Heart left ventricle (tissue), 16 donors: Measurements from ENCODE around the gene UCN3. TPM values are rescaled to one million over a fixed set of nuclear protein-coding genes. Genes with fewer than 3 reads are reported as not detected.

Source experiments
- ATAC-seq, 4 donors: fragments of 200-7000 bp; cut with Tn5 transposase; one replicate each; pipeline ENCODE4 v1.9.1; 2020 to 2022; ENCODE audit warnings: moderate library complexity in 4 of 4, mild to moderate bottlenecking in 3 of 4, moderate number of reproducible peaks in 1 of 4
- DNase-seq, 5 donors: peaks; one replicate each; pipeline ENCODE4 v3.0.0-alpha.2; 2020
- H3K27ac ChIP-seq, 12 donors: fragments of 200-600 bp; sonication (generic) in 4 of 12; one replicate each; pipeline versions ENCODE4 v1.5.0 to v1.8.0; 2016 to 2022; ENCODE audit warnings: mild to moderate bottlenecking in 2 of 12
- H3K27me3 ChIP-seq, 9 donors: fragments of 200-600 bp; sonication (generic) in 2 of 9; one replicate each; pipeline versions ENCODE4 v1.5.1 to v1.8.0; 2016 to 2022; ENCODE audit warnings: mild to moderate bottlenecking in 3 of 9
- H3K36me3 ChIP-seq, 9 donors: fragments of 200-600 bp; sonication (generic) in 2 of 9; one replicate each; pipeline versions ENCODE4 v1.5.0 to v1.8.0; 2018 to 2022; ENCODE audit warnings: mild to moderate bottlenecking in 2 of 9
- H3K4me1 ChIP-seq, 12 donors: fragments of 200-600 bp; sonication (generic) in 4 of 12; one replicate each; pipeline versions ENCODE4 v1.5.0 to v1.8.0; 2016 to 2022; ENCODE audit warnings: mild to moderate bottlenecking in 3 of 12
- H3K4me3 ChIP-seq, 12 donors: fragments of 200-600 bp; sonication (generic) in 4 of 12; one replicate each; pipeline versions ENCODE4 v1.5.0 to v1.8.0; 2017 to 2022; ENCODE audit warnings: mild to moderate bottlenecking in 9 of 12, moderate library complexity in 4 of 12
- H3K9me3 ChIP-seq, 12 donors: fragments of 200-600 bp; sonication (generic) in 4 of 12; one replicate each; pipeline versions ENCODE4 v1.5.0 to v1.8.0; 2016 to 2022; ENCODE audit warnings: mild to moderate bottlenecking in 1 of 12
- POLR2A ChIP-seq, 2 donors: fragments of 450-650 bp; IDR thresholded peaks; one replicate each; pipeline ENCODE4 v1.6.1; 2017; ENCODE audit warnings: antibody characterized with exemption in 2 of 2, mild to moderate bottlenecking in 2 of 2, moderate library complexity in 2 of 2
- WGBS, 4 donors: extraction: QIAGEN DNeasy Blood & Tissue Kit in 2 of 4; methylation state at CpG; one replicate each; pipeline versions ENCODE4 v1.1.5 to v1.1.7; 2013 to 2018; 5-methylcytosine and 5-hydroxymethylcytosine counted together
- intact Hi-C, 10 donors: fragments of 100-400 bp; cut with DNase I; formaldehyde crosslinking; loops; one replicate each; pipeline versions ENCODE4 v1.11.1 to v1.14.2; 2022
- polyA plus RNA-seq, 2 donors: library from polyadenylated mRNA; stranded (reverse); fragments of 200-250 nt; gene quantifications; one replicate each; pipeline ENCODE4 v1.2.3, GENCODE V29; 2013
- total RNA-seq, 9 donors: library from RNA; depleted of rRNA in 2 of 9; stranded (reverse); fragments of >200 nt in 2 of 9; fragmentation: NEBNext Ultra II Directional in 3 of 9; extraction: Animal tissue kit (Norgen Biotek cat#: 25700) in 3 of 9; gene quantifications; one replicate each; pipeline versions ENCODE4 v1.1.0 to v1.2.4, GENCODE V29; 2016 to 2023
- TF ChIP-seq, protein P1 (sequence below), 12 donors: fragments of 200-600 bp; sonication (generic) in 4 of 12; IDR thresholded peaks; one replicate each; pipeline versions ENCODE4 v1.5.0 to v1.8.0; 2018 to 2022; ENCODE audit warnings: antibody characterized with exemption in 12 of 12, mild to moderate bottlenecking in 5 of 12
- donor health status: ischemic (EF 13 %, LVEDD 7.1; RV severe dilation, severe dysfunction).
- donor health status: healthy with polysubstance abuse.
- donor health status: DM: no; HTN: yes; CAD: no.
- donor health status: DM: no; HTN: no; CAD: no.
- donor health status: ischemic (EF 25% LVEDD 6.9; RV normal size, moderate dysfunction).
- donor health status: ischemic (EF 25% LVEDD 5.7; RV mildly dilated, moderate dysfunction).
- donor health status: healthy.
- donor health status: DM: yes; HTN: yes; CAD: no.
- donor health status: ischemic (EF 35%, LVEDD 5.7; RV mildly dilated, moderate dysfunction).
- donor health status: nonischemic (EF 11% LVEDD 7.7; RV severe dilation, severe dysfunction).
- donor health status: DM: yes; HTN: yes; CAD: no.
- donor health status: PGD.
- donor health status: ischemic (EF 29% LVEDD 5.4; RV normal size, mild dysfunction).
- donor health status: nonischemic (EF 23%, LVEDD 6.1; RV moderate dilation, normal function).

Gene UCN3
- total and polyA plus RNA-seq, 11 donors, result not detected

DNA sequence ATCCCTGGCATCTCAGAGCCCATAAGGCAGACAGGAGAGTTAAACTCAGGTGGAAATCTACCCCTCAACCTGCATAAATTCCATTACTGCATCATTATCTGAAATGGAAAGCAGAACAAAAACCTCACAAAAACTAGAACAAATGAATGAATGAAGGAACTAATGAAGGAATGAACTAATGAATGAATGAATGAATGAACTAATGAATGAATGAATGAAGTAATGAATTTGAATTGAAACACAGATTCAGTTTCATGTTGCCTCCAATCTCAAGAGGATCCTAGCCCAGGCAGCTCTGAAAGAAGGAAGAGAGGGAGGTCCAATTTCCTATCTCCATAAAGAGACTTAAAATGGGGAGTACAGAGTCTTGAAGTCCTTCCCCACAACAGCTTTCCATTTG is 1.9 kb upstream of the UCN3 start:
- ATAC-seq (no peak), DNase-seq (no peak)
- no peak overlapping the region for H3K27ac ChIP-seq
- H3K27me3 ChIP-seq, result peaks cover 0 to 51% (median 6%) of the 10 kb centered on the region in 9 donors
- intact Hi-C loops, result no loop called here
- H3K4me1 ChIP-seq, result no peaks in the 10 kb centered on the region
- H3K9me3 ChIP-seq, result peaks cover 0 to 3% (median 0%) of the 10 kb centered on the region in 12 donors
- no peaks in the 10 kb centered on the region for H3K36me3 ChIP-seq
- TF ChIP-seq, protein P1, sequence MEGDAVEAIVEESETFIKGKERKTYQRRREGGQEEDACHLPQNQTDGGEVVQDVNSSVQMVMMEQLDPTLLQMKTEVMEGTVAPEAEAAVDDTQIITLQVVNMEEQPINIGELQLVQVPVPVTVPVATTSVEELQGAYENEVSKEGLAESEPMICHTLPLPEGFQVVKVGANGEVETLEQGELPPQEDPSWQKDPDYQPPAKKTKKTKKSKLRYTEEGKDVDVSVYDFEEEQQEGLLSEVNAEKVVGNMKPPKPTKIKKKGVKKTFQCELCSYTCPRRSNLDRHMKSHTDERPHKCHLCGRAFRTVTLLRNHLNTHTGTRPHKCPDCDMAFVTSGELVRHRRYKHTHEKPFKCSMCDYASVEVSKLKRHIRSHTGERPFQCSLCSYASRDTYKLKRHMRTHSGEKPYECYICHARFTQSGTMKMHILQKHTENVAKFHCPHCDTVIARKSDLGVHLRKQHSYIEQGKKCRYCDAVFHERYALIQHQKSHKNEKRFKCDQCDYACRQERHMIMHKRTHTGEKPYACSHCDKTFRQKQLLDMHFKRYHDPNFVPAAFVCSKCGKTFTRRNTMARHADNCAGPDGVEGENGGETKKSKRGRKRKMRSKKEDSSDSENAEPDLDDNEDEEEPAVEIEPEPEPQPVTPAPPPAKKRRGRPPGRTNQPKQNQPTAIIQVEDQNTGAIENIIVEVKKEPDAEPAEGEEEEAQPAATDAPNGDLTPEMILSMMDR (IDR thresholded peaks at IDR 0.05), result no peak
- no peak for TF ChIP-seq POLR2A (IDR thresholded peaks at IDR 0.05)
- no peak overlapping the region for H3K4me3 ChIP-seq

DNA sequence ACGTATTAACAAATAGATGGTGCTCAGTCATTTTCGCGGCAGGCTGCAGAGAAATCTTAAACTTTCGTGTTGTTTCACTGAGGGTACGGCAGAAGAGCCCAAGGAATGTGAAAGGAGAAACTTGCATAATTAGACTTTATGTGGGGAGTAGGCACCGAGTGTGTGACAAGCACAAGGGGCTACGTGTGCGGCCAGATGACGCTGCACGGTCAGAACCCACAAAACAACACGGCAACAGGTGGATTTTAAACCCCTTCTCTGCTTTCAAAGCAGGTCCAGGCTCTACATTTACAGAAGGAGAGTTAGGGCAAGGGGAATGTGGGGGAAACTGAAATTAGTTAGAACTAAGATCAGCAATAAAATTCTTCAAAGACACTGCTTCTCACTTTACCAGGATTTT is 392 bp upstream of the UCN3 start:
- Histone ChIP-seq H3K4me1 (no peaks in the 10 kb centered on the region), H3K4me3 (no peak overlapping the region), H3K27ac (no peak overlapping the region), H3K36me3 (no peaks in the 10 kb centered on the region), H3K9me3 (no peaks in the 10 kb centered on the region), H3K27me3 (peaks cover 0 to 51% (median 6%) of the 10 kb centered on the region in 9 donors)
- intact Hi-C loops, result no loop called here
- ATAC-seq (no peak), DNase-seq (no peak)
- 89 to 90% (median 89%) methylated on average over 11 of the region's 11 CpGs for WGBS, 4 donors
- TF ChIP-seq POLR2A (IDR thresholded peaks at IDR 0.05), result no peak
- TF ChIP-seq, protein P1 (IDR thresholded peaks at IDR 0.05), result no peak

DNA sequence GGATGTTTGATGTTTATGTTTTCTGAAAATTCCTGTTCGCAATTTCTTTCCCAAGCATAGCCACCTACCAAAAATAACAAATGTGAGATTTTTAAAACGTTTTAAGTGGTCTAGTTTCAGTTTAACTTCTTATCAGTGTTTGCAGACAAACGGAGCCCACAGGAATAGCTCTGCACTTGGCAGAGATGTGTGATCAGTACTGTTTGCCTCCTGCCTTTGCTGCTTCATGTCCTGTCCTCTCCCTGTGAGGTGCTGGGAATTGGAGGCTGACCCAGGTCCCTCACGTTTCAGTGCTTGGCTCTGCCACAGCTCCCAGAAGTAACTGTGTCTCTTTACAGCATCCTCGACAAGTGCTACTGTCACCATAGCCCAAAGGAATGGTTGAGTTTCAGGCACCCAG is 1.2 kb downstream of the UCN3 start:
- Histone ChIP-seq H3K36me3 (no peaks in the 10 kb centered on the region), H3K9me3 (no peaks in the 10 kb centered on the region), H3K4me3 (no peak overlapping the region), H3K4me1 (no peaks in the 10 kb centered on the region), H3K27me3 (peaks cover 0 to 41% (median 6%) of the 10 kb centered on the region in 9 donors), H3K27ac (no peak overlapping the region)
- intact Hi-C loops, result no loop called here
- no peak for DNase-seq
- TF ChIP-seq POLR2A (IDR thresholded peaks at IDR 0.05), result no peak
- TF ChIP-seq, protein P1 (IDR thresholded peaks at IDR 0.05), result no peak
- 21 to 38% (median 30%) methylated on average over 5 of the region's 5 CpGs for WGBS, 4 donors
- ATAC-seq, result no peak

DNA sequence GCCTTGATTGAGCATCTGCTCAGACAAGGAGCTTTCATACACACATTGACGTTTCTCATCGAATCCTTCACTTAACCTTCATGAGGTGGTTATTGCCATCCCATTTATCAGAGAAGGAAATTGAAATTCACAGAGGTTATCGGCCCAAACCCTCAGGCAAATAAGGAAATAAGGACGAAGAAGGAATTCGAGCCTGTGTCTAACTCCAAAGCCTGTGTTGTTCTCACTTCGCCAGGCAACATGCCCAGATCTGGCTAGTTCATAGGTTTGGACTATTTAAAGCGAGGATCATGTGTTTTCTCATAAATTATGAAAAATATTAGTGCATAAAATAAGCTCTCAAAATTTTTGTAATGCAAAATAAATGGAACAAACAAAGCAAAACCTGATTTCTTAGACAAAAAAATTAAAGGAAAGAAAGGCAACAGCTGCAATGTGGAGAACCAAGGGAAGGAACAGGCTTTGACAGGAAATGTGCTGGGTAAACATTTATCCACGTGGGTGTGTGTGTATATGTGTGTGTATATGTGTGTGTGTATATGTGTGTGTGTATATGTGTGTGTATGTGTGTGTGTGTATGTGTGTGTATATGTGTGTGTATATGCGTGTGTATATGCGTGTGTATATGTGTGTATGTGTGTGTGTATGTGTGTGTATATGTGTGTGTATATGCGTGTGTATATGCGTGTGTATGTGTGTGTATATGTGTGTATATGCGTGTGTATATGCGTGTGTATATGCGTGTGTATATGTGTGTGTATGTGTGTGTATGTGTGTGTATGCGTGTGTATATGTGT is 4.8 kb downstream of the UCN3 start:
- no peak for ATAC-seq
- 73 to 86% (median 82%) methylated on average over 16 of the region's 16 CpGs for WGBS, 4 donors
- peaks cover 0 to 29% (median 0%) of the 10 kb centered on the region in 9 donors for H3K27me3 ChIP-seq
- H3K9me3 ChIP-seq, result no peaks in the 10 kb centered on the region
- no peak for TF ChIP-seq POLR2A (IDR thresholded peaks at IDR 0.05)
- TF ChIP-seq, protein P1 (IDR thresholded peaks at IDR 0.05), result no peak
- intact Hi-C loops, result no loop called here
- H3K27ac ChIP-seq, result no peak overlapping the region
- H3K4me1 ChIP-seq, result no peaks in the 10 kb centered on the region
- H3K4me3 ChIP-seq, result no peak overlapping the region
- no peak for DNase-seq
- H3K36me3 ChIP-seq, result no peaks in the 10 kb centered on the region
